HepG2 (cell line): ENCODE results near the gene FRMD3. TPM values are rescaled to one million over a fixed set of nuclear protein-coding genes. Genes with fewer than 3 reads are reported as not detected.

Source experiments
- ASH2L ChIP-seq: fragments of 300-600, 200-600 bp; sonication (generic); IDR thresholded peaks from 2 replicates; pipeline ENCODE4 v1.7.0; 2017; ENCODE audit warnings: low read depth, mild to moderate bottlenecking, moderate library complexity, mixed read lengths, low read length; ENCODE audit not compliant: insufficient read length
- POGZ ChIP-seq: sonication (generic); formaldehyde crosslinking; IDR thresholded peaks from 2 replicates; pipeline ENCODE4 v1.4.0; 2020; ENCODE audit warnings: mild to moderate bottlenecking, missing genetic modification reagents
- PRDM10 ChIP-seq: sonication (generic); formaldehyde crosslinking; IDR thresholded peaks from 2 replicates; pipeline ENCODE4 v1.4.0; 2020; ENCODE audit warnings: low read depth, missing genetic modification reagents
- TCF12 ChIP-seq, 2 experiments: fragments of 450-650 bp in 1 of 2; sonication (generic) in 1 of 2; formaldehyde crosslinking in 1 of 2; IDR thresholded peaks; 2 replicates each; pipeline versions ENCODE4 v1.6.1 to v1.8.0; 2017 to 2022; ENCODE audit warnings: antibody characterized with exemption in 1 of 2, mild to moderate bottlenecking in 1 of 2, missing genetic modification reagents in 1 of 2, moderate library complexity in 1 of 2
- ZHX2 ChIP-seq, 2 experiments: sonication (generic) in 1 of 2; formaldehyde crosslinking in 1 of 2; IDR thresholded peaks; 2 replicates each; pipeline versions ENCODE4 v1.6.1 to v1.9.0; 2014 to 2022; ENCODE audit warnings: antibody characterized with exemption in 1 of 2, borderline replicate concordance in 1 of 2, inconsistent platforms in 1 of 2, low read depth in 1 of 2, missing genetic modification reagents in 1 of 2
- polyA plus RNA-seq, 8 experiments: library from polyadenylated mRNA; depleted of rRNA in 3 of 8; stranded (reverse) in 7 of 8; unstranded in 1 of 8; fragments of >200 nt; fragmentation: Illumina TruSeq in 4 of 8; extraction: Trizol in 4 of 8; gene quantifications; 2 replicates each; pipeline versions ENCODE4 v1.2.1 to v1.2.3, GENCODE V29; 2011 to 2016; ENCODE audit warnings: low read depth in 4 of 8, missing spikeins in 1 of 8, mixed read lengths in 1 of 8; ENCODE audit not compliant: insufficient read depth in 1 of 8
- total RNA-seq, 5 experiments: library from RNA; depleted of rRNA; stranded (reverse); fragments of >200 nt; fragmentation: Illumina TruSeq; extraction: Trizol; gene quantifications; 2 replicates each; pipeline ENCODE4 v1.2.3, GENCODE V29; 2016; ENCODE audit warnings: low read depth in 1 of 5
- TF ChIP-seq, protein P1 (sequence below): sonication (generic); formaldehyde crosslinking; IDR thresholded peaks from 2 replicates; pipeline ENCODE4 v1.5.1; 2020; ENCODE audit warnings: mild to moderate bottlenecking, missing genetic modification reagents
- TF ChIP-seq, protein P2 (sequence below): sonication (generic); formaldehyde crosslinking; IDR thresholded peaks from 2 replicates; pipeline ENCODE4 v1.9.0; 2021; ENCODE audit warnings: missing genetic modification reagents, borderline replicate concordance
- TF ChIP-seq, protein P3 (sequence below): sonication (generic); formaldehyde crosslinking; IDR thresholded peaks from 2 replicates; pipeline ENCODE4 v1.8.0; 2022; ENCODE audit warnings: missing genetic modification reagents, mild to moderate bottlenecking, borderline replicate concordance

The FRMD3 gene
- total and polyA plus RNA-seq, 2 of the 13 experiments (the other 11 are each of a cell fraction or from before 2014, with no cell fraction given) = 3.2 to 7.7 TPM

- TF ChIP-seq, protein P1, sequence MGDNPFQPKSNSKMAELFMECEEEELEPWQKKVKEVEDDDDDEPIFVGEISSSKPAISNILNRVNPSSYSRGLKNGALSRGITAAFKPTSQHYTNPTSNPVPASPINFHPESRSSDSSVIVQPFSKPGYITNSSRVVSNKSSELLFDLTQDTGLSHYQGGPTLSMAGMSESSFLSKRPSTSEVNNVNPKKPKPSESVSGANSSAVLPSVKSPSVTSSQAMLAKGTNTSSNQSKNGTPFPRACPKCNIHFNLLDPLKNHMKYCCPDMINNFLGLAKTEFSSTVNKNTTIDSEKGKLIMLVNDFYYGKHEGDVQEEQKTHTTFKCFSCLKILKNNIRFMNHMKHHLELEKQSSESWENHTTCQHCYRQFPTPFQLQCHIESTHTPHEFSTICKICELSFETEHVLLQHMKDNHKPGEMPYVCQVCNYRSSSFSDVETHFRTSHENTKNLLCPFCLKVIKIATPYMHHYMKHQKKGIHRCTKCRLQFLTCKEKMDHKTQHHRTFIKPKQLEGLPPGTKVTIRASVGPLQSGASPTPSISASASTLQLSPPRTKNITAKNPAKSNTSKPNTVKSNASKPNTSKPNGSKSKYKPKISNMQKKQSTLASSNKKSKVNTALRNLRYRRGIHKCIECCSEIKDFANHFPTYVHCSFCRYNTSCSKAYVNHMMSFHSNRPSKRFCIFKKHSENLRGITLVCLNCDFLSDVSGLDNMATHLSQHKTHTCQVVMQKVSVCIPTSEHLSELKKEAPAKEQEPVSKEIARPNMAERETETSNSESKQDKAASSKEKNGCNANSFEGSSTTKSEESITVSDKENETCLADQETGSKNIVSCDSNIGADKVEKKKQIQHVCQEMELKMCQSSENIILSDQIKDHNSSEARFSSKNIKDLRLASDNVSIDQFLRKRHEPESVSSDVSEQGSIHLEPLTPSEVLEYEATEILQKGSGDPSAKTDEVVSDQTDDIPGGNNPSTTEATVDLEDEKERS (CRISPR knock-in tag) = no peak
- 0 out of 2 replicates have a peak, but pooled peaks have one; percentile 23 for TF ChIP-seq PRDM10
- TF ChIP-seq, protein P2, sequence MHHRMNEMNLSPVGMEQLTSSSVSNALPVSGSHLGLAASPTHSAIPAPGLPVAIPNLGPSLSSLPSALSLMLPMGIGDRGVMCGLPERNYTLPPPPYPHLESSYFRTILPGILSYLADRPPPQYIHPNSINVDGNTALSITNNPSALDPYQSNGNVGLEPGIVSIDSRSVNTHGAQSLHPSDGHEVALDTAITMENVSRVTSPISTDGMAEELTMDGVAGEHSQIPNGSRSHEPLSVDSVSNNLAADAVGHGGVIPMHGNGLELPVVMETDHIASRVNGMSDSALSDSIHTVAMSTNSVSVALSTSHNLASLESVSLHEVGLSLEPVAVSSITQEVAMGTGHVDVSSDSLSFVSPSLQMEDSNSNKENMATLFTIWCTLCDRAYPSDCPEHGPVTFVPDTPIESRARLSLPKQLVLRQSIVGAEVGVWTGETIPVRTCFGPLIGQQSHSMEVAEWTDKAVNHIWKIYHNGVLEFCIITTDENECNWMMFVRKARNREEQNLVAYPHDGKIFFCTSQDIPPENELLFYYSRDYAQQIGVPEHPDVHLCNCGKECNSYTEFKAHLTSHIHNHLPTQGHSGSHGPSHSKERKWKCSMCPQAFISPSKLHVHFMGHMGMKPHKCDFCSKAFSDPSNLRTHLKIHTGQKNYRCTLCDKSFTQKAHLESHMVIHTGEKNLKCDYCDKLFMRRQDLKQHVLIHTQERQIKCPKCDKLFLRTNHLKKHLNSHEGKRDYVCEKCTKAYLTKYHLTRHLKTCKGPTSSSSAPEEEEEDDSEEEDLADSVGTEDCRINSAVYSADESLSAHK = no peak
- TF ChIP-seq ASH2L = peak; percentile 55
- TF ChIP-seq TCF12 (IDR thresholded peaks at IDR 0.05) = no peak
- no peak for TF ChIP-seq TCF12 (CRISPR knock-in tag; IDR thresholded peaks at IDR 0.05)
- TF ChIP-seq, protein P3, sequence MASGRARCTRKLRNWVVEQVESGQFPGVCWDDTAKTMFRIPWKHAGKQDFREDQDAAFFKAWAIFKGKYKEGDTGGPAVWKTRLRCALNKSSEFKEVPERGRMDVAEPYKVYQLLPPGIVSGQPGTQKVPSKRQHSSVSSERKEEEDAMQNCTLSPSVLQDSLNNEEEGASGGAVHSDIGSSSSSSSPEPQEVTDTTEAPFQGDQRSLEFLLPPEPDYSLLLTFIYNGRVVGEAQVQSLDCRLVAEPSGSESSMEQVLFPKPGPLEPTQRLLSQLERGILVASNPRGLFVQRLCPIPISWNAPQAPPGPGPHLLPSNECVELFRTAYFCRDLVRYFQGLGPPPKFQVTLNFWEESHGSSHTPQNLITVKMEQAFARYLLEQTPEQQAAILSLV (CRISPR knock-in tag) = 0 out of 2 replicates have a peak, but pooled peaks have one; percentile 22
- TF ChIP-seq ZHX2 (IDR thresholded peaks at IDR 0.05; ENCODE audit: low read depth) = no peak
- TF ChIP-seq ZHX2 (CRISPR knock-in tag; IDR thresholded peaks at IDR 0.05; ENCODE audit: borderline replicate concordance) = no peak
- TF ChIP-seq POGZ (CRISPR knock-in tag) = peak; percentile 73
These were observed 114.1 kb downstream of the FRMD3 start (continued) for GRCh38 chr9:83423815-83424707.
